AML-193 (cell line): Measurements from ENCODE around the gene ALPL.

Experiments
- DNase-seq, 2 experiments: peaks; one replicate each; lab custom pipeline; 2025; lab: John Stamatoyannopoulos, UW

The ALPL gene

GRCh38 chr1:21530368-21531016 lies 21.3 kb downstream of the ALPL start:
- no peak for DNase-seq

GRCh38 chr1:21531241-21531640 lies 22.0 kb downstream of the ALPL start:
- no peak for DNase-seq

- no peak for DNase-seq
Measured at GRCh38 chr1:21532496-21532895, 23.3 kb downstream of the ALPL start.

- DNase-seq: no peak
Measured at GRCh38 chr1:21532992-21533534, 23.8 kb downstream of the ALPL start.

- DNase-seq: no peak
Measured at GRCh38 chr1:21534146-21534545, 24.9 kb downstream of the ALPL start.

GRCh38 chr1:21534674-21535378 lies 25.6 kb downstream of the ALPL start:
- DNase-seq: peak; percentile 39 to 54

- no peak for DNase-seq
Measured at GRCh38 chr1:21536218-21536617, 27.0 kb downstream of the ALPL start.

- no peak for DNase-seq
Measured at GRCh38 chr1:21537511-21537931, 28.3 kb downstream of the ALPL start.

- DNase-seq: no peak
Measured at GRCh38 chr1:21537932-21538630, 28.9 kb downstream of the ALPL start.

GRCh38 chr1:21539933-21540332 lies 30.7 kb downstream of the ALPL start:
- DNase-seq: no peak

- DNase-seq: no peak
Measured at GRCh38 chr1:21541329-21541728, 32.1 kb downstream of the ALPL start.

- no peak for DNase-seq
Measured at GRCh38 chr1:21541835-21542234, 32.6 kb downstream of the ALPL start.

GRCh38 chr1:21543598-21543997 lies 34.4 kb downstream of the ALPL start:
- DNase-seq: no peak

- DNase-seq: no peak
Measured at GRCh38 chr1:21544095-21544494, 34.9 kb downstream of the ALPL start.

- DNase-seq: no peak
Measured at GRCh38 chr1:21546122-21546825, 37.1 kb downstream of the ALPL start.

GRCh38 chr1:21547876-21548275 lies 38.7 kb downstream of the ALPL start:
- DNase-seq: no peak

- peak in 1 of 2 experiments; percentile 7 for DNase-seq
Measured at GRCh38 chr1:21550097-21550496, 40.9 kb downstream of the ALPL start.

- no peak for DNase-seq
Measured at GRCh38 chr1:21550866-21551475, 41.7 kb downstream of the ALPL start.

GRCh38 chr1:21552715-21553114 lies 43.5 kb downstream of the ALPL start:
- peak in 1 of 2 experiments; percentile 22 for DNase-seq

GRCh38 chr1:21553116-21553926 lies 44.1 kb downstream of the ALPL start:
- no peak for DNase-seq
